GM18499 (cell line): Measurements from ENCODE around the gene TTYH3.
A peak's percentile ranks its signal among the peaks of the same experiment; 100 is the strongest.
"Not testable (repeated sequence)": the region's sequence is repeated elsewhere in the genome, so short reads cannot be mapped to it uniquely, and the experiment has no call there.

ENCODE experiments used
- ATAC-seq: cut with Tn5 transposase; IDR thresholded peaks from one replicate; pipeline ENCODE4 v1.9.1; 2021; ENCODE audit warnings: moderate number of reproducible peaks; ENCODE audit not compliant: insufficient read depth, unreplicated experiment

The TTYH3 gene

DNA sequence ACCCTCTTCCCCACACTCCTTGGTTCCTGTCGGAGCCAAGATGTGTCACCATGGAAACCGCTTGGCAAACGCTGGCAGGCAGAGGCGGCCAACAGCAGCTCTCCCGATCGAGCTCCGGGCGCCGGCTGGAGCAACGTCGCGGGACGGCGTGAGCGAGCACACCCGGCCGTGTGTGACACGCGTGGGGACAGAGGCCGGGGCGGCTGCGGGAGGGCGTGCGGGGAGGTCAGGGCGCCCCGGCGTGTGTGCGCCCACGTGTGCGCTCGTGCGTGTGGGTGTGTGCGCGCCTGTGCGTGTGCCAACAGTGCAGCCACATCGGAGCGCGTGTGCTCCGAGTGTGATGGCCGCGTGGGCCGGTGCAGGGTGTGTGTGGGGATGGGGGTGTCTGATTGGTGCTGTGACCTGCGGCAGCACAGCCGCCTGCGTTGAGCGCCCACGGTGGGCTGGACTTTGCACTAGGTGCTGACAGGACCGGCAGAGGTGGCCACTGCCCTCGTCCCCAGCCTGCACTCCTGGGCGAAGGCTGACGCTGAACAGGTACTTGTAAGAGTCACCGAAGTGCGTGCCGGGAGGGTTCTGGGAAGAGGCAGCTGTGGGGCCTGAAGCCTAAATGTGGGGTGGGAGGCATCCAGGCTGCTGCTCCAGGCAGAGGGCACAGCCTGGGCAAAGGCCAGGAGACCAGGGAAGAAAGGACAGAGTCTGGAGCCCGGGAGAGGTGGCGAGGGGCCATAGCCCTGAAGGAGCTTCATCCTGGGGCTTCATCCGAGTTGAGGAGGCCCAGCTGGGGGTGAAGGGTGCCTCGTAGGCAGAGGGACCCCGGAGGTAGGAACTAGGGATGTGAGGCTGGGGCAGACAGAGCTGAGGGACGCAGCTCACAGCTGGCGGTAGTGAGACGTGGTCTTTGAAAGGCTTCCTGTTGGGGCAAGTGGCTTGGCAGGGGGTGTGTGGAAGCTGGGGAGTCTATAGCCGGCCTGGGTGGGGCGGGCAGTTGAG is 47.6 kb downstream of the TTYH3 start:
- ATAC-seq: not testable (repeated sequence)

DNA sequence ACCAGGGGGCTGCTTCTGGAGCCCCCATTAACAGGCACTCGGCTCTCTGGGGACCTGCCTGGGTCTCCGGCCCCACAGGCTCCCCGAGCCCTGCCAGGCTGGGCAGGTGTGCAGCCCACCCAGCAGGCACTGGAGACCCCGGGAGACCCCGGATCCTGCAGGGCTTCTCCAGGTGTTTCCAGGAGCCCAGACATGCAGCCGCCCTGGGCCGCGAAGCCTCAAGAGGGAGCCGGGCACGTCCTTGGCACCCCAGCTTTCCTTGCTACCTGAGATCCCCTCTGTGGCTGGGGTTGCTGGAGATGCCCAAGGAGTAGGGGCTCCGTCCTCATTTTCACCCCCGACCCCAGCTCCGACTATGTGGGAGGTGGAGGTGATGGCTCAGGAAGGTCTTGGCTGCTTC is 48.5 kb downstream of the TTYH3 start:
- ATAC-seq: no peak

DNA sequence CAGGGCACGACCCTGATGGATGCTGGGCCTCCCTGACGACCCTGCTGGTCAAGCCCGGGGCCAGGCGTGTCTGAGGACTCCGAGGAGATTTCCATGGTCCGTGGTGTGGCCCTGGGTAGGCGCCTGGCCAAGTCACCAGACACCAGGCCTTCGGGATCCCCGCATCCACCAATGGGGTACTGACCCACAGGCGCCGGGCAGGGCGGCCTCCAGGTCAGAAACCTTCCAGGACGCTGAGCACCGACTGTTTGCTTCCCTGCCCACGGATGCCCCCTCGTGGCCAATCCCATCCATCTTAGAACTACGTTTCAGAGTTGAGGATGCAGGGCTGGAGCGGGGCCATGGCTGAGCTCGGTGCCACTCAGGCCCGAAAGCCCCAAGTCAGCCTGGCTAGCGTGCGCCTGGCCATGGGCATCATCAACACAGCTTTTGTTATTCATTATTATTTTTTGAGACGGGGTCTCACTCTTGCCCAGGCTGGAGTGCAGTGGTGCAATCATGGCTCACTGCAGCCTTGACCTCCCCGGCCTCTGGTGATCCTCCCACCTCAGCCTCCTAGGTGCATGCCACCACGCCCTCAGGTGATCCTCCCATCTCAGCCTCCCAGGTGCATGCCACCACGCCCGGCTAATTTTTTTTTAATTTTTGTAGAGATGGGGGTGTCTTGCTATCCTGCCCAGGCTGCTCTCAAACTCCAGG is 49.2 kb downstream of the TTYH3 start:
- ATAC-seq: no peak

DNA sequence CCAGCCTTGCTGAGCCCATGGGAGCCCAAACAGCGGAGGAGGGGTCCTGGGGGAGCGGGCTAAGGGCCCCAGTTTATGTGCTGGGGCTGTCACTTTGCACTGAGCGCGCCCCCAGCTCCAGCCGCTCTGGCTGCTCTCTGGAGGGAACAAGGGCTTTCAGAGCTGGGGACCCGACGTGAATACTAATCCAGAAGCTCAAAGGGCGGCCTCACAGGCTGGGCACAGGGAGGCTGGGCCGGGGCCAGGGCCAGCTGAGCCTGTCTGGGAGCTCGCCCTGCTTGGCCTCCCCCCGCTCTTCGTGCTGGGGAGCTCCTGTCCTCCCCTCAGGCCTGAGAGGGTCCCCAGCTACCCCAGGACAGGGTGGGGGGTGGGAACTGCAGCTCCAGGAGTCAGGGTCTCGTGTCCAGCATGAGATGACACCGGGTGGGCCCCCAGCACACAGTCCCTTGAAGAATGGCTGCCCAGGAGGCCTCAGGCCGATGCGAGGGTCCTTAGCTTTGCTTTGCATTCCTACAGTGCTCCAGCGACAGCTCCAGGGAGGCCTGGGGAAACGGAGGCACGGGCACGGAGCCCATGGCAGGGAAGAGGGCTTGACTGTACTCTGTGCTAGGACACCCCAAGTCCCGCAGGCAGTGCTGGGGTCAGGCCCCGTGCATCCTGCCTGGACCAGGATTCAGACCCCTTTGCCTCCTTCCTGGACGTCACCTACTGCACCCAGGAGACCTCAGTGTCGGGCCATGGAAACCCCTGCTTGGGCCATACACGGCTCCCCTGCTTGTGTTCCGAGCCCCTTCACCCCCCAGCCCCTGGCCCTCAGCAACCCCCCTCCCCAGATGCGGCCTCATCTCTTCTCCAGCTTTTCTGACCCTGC is 50.4 kb downstream of the TTYH3 start:
- ATAC-seq: no peak

DNA sequence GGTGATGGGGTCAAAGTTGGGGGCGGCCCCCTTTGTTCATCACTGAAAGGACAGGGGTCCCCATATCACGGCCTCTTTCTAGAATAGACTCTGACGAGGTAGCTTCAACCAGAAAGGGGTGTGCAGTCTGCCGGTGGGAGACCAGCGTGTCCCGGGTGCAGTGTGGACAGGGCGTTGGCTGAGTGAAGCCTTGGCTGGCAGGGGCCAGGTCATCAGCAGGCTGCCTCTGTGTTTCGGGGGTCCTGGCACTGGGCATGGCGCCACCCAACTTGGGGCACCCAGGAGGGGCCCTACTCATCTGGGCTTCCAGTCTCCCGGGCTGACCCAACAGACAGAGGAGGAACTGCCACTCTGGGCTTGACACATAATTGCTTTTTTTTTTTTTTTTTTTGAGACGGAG is 52.7 kb downstream of the TTYH3 start:
- no peak for ATAC-seq

DNA sequence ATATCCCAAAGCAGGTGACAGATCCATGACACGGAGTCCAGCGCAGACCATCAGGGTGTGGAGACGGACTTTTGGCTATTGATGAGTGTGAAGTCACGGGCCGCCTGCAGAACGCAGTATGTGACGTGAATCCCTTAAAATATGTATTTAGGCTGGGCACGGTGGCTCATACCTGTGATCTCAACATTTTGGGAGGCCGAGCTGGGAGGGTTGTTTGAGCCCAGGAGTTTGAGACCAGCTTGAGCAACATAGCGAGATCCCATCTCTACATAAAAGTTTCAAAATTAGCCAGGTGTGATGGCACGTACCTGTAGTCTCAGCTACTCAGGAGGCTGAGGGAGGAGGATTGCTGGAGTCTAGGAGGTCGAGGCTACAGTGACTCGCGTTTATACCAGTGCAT is 54.3 kb downstream of the TTYH3 start:
- ATAC-seq: no peak

DNA sequence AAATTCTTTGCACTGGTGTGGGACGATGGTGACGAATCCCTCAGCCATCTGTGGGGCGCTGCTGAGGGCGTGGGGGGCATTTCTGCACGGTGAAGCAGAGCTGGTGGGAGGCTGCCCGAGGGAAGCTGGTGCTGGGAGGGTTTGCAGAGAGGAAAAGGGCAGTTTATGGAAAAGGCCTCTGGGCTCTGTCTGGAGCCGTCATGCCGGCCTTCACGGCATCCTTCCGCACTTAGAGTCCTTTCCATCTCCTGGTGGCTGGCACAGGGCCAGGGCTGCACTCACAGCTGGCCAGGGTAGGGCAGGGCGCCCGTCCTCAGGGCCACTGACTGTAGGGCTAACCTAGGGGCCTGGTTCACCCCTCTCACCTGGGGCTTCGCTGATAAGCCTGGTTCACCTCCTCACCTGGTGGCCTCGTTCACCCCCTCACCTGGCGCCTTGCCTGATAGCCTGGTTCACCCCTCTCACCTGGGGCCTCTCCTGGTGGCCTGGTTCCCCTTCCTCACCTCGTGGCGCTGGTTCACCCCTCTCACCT is 55.6 kb downstream of the TTYH3 start:
- ATAC-seq: no peak

DNA sequence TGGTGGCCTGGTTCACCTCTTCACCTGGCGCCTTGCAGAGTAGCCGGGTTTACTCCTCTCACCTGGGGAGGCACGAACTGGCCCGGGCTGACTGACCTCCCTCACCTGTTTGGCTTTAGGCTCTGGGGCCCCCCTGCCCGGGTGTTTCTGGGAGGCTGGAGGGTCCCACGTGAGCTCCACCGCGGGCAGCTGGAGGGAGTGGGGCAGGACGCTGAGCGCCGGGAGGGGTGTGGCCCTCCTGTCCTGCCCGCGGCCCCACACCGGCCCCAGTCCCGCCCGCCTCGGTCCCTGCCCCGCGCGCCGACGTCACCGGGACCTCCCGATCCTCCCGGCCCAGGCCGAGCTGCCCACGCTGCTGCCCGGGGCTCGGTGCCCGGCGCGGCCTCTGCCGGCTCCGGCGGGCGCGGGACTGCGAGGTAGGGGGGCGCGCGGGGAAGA is 56.1 kb downstream of the TTYH3 start, which contains the start of gene AMZ1:
Gene AMZ1 (plus strand): TSS at position 322 of the 438 bp plus-strand sequence. CDS start 12,250 bp downstream, outside the sequence.
- no peak for ATAC-seq

DNA sequence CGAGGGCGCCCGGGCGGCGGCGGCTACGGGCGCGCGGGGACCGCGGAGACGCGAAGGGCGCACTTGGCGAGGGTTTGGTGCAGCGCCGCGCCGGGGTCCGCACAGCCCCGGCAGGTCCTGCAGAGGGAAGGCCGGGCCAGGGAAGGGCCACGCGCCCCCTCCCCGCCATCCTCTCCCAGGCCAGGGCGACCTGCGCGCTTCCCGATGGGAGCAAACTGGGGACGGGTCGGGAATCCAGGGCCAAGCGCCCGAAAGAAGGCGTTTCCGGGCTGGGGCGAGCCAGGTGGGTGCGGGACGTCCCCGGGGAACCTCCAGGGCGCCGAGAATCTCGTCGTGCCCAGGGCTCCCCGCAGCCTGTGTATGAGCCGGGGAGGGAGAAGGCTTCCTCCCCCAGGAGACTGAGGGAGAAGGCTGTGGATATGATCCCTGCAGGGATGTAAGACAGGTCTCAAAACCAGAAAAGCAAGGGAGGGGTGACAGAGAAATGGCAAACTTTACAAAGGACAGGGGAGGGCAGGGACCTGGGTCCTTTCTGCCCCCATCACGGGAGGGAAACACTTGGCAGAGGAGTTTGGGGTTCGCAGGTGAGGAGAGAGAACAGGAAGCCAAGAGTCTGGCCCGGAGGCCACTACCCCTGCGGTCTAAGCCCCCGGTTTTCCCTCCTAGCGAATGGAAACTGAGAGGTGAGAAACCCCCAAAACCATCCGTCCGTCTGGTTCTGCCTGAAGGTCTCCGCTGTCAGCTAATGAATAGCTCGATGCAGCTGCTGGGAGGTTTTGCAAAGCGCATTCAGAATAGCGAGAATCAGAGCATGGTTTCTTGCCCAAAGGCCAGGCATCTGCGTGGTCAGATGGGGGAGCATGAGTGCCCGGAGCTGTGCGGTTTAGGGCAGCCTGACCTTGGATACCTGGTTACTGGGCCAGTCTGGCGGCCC is 56.9 kb downstream of the TTYH3 start:
- ATAC-seq: peak; percentile 55

DNA sequence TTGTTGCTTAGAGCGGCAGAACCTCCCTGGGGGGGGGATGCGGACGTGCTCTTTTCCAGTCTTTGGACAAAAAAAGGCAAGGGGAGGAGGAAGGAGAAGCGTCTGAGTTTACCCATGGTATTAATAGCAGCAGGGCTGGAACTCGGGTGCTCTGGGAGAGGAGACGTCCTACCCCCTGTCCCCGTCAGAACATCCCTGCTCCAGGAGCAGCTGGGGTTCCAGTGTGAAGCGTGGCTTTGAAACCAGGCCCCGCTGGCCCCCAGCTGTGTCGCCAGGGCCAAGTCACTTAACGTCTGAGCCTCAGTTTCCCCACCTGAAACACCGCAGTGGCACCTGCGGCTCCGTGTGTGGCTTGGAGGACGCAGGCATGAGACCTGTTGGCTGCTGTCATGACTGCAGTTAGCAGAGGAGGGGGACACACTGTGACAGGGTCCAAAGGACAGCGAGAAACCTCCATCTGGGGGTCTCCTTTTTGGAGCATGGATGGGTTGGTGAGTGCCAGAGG is 57.6 kb downstream of the TTYH3 start:
- no peak for ATAC-seq

DNA sequence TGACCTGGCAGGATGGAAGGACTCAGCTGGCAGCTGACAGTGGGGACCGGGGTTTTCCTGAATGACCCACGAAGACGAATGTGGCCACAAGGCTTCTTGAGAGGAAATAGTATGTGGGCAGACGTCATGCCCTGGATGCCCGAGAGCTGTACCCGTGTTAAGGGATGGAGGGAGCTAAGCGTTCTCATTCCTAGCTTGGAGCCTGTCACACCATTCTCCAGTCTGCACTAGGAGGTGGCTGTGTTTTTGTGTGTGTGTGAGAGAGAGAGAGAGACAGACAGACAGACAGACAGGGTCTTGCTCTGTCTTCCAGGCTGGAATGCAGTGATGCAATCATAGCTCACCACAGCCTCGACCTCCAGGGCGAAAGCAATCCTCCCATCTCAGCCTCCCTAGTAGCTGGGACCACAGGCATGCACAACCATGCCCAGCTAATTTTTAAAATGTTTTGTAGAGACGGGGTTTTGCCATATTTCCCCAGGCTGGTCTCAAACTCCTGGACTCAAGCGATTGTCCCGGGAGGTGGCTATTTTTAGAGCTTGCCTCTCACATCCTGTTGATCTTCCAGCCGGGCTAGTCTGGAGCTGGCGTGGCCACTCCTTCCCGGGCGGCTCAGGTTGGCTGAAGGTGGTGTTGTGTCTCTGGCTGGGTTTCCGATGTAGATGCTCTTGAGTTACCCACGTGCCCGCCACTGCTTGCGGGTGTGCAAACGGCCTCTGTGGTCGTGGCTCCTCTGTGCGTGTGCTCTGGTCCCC is 58.3 kb downstream of the TTYH3 start:
- no peak for ATAC-seq

DNA sequence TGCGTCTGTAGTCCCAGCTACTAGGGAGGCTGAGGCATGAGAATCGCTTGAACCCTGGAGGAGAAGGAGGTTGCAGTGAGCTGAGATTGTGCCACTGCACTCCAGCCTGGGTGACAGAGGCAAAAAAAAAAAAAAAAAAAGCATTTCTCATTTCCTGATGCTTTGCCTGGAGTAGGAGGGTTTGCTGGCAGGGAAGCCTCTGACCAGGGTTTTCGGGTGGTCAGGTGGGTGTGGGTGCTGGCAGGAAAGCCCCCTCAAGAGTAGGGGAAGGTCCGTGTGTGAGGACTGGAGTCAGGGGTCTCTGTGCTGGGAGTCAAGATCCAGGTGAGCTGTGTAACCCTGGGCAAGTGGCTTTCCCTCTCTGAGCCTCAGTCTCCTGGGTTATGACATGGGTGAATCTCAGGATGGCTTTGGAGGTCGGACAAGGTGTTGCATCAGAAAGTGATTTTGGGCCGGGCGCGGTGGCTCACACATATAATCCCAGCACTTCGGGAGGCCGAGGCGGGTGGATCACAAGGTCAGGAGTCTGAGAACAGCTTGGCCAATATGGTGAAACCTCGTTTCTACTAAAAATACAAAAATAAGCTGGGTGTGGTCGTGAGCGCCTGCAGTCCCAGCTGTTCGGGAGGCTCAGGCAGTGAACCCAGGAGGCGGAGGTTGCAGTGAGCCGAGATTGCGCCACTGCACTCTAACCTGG is 59.4 kb downstream of the TTYH3 start:
- ATAC-seq: no peak

DNA sequence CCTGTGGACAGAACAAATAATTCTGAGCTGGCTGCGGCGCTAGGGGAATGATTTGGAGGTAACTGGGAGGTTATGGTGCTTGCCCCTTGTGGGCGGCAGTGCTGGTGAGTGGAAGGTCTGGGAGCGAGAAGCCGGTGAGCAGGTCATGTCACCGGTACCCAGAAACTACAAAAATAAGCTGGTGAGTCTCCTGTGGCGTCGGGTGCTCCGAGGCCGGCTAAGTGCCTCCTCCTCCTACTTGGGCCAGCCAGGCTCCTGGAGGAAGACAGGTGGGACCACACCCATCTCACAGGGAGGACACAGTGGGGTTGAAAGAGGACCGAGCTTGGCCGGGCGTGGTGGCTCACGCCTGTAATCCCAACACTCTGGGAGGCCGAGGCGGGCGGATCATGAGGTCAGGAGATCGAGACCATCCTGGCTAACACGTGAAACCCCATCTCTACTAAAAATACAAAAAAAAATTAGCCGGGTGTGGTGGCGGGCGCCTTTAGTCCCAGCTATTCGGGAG is 60.2 kb downstream of the TTYH3 start:
- not testable (repeated sequence) for ATAC-seq

DNA sequence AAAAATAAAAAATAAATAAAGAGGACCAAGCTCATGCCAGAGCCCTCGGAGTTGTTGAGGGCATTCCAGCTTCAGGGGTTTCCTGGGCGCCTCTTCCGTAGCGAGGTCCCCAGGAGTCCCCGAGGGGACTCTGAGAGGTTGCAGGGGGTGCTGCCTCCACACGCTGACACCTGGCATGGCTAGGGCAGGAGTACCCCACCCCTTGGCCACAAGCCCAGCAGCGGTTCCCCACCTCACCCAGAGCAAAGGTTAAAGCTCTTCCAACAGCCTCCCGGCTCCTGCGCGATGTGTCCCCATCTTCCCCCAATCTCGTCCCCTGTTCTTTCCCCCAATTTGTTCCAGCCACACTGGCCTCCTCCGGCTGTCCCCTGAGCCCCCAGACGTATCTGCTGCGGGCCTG is 60.8 kb downstream of the TTYH3 start:
- ATAC-seq: no peak

DNA sequence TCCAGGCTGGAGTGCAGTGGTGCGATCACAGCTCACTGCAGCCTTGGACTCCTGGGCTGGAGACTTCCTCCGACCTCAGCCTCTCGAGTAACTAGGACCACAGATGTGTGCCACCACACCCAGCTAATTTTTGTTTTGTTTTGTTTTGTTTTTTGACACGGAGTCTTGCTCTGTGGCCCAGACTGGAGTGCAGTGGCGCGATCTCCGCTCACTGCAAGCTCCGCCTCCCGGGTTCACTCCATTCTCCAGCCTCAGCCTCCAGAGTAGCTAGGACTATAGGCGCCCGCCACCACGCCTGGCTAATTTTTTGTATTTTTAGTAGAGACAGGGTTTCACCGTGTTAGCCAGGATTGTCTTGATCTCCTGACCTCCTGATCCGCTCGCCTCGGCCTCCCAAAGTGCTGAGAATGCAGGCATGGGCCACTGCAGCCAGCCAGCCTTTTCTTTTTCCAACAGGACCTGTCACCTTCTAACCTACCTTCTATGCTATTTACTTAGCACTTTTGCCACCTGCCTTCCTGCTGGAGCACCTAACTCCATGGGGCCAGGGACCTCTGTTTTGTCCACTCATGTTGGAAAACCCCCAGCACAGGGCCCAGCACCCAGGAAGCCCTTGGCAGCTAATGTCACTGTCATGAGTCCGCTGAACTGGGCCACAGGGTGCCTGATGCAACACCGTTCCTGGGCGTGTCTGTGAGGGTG is 61.8 kb downstream of the TTYH3 start:
- not testable (repeated sequence) for ATAC-seq

DNA sequence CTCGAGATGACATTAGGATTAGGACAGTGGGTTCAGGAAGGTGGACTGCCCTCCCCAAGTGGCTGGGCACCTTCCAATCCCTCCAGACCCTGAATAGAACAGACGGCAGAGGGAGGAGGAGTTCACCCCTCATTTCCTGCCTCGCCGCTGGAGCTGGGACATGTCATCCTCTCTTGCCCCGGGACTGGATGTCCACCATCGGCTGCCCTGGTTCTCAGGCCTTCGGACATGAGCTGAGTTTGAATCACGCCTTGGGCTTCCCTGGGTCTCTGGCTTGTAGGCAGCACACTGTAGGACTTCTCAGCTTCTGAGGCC is 62.3 kb downstream of the TTYH3 start:
- not testable (repeated sequence) for ATAC-seq
